ENCODE measurements around the gene MED13L.

- no peak for TF ChIP-seq CTCF (IDR thresholded peaks at IDR 0.05)
- TF ChIP-seq POLR2AphosphoS5 (IDR thresholded peaks at IDR 0.05): no peak
- no peak for TF ChIP-seq POLR2A (IDR thresholded peaks at IDR 0.05)
Measured at GRCh38 chr12:116135209-116135930, 142.1 kb downstream of the MED13L start.

Data from breast epithelium (tissue), 3 donors.